HG03064 (cell line): Measurements from ENCODE around the gene CHCHD6.

Source experiments
- ATAC-seq: cut with Tn5 transposase; IDR thresholded peaks from one replicate; pipeline ENCODE4 v1.9.1; 2021; ENCODE audit warnings: low read depth; ENCODE audit not compliant: unreplicated experiment

The CHCHD6 gene

GRCh38 chr3:127000761-127001160 is 296.7 kb downstream of the CHCHD6 start:
- no peak for ATAC-seq

GRCh38 chr3:127001486-127002194 is 297.6 kb downstream of the CHCHD6 start:
- ATAC-seq: no peak

- no peak for ATAC-seq
These were observed 298.4 kb downstream of the CHCHD6 start for GRCh38 chr3:127002195-127003174.

DNA sequence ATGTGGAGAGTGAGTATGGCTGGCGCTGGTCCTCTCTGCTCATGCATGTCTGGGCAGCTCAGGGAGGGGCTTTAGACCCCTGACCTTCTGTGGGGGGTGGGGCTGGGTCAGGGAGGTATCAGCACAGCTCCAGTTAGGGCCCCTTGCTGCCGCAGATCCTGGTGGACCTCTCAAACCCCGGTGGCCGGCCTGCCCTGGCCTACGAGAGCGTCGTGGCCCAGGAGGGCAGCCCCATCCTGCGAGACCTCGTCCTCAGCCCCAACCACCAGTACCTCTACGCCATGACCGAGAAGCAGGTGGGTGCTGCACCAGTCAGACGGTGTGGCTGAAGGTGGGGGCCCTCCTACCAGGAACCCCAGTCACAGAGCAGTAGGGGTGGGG is 299.1 kb downstream of the CHCHD6 start:
- ATAC-seq: no peak

DNA sequence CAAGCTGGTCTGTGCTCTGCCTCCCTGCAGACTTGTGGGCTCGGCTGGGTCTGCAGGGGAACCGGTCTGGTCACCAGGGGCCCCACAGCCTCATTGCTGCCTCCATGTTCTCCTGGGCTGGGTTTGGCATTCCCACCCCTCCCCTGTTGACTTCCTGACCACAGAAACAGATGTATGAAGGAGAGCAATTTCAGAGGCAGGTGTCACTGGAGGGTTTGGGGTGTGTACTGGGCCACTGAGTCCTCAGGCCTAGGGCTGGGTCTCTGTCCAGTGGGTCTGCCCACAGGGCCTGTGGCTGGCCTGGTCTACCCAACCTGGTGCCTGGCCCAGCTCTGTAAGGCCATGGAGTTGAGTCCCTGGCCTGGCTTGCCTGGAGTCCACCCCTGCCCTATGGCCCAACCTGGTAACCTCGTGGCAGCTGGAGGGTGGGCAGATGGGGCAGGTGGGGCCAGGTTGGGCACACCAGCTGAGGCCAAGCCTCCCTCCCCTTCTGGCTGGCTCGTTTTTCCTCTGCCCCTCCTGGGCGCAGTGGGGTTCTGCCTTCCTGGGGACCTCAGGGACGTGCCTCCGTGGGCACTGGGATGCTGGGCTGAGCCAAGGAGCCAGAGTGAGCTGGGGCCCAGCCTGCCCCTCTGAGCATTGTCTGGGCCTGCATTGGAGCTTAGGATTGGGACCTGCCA is 299.7 kb downstream of the CHCHD6 start:
- no peak for ATAC-seq

DNA sequence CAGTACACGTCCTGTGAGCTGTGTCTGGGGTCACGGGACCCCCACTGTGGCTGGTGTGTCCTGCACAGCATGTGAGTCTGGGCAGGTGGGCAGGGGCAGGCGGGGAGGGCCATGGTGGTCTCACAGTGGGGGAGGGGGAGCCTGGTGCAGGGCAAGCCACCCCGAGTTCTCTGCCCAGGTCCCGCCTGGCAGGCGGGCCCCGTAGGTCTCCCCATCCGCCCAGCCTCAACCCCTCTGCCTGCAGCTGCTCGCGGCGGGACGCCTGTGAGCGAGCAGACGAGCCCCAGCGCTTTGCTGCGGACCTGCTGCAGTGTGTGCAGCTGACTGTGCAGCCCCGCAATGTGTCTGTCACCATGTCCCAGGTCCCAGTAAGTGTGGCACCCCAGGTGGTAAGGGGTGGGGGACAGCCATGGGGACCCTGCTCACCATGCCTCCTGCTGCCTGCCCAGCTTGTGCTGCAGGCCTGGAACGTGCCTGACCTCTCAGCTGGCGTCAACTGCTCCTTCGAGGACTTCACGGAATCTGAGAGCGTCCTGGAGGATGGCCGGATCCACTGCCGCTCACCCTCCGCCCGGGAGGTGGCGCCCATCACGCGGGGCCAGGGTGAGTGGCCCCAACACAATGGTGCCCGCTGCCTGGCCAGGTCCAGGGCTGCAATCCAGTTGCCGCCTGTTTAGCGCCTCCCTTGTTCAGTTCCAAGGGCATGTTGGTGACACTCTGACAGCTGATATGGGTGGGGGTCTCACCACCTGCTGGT is 300.8 kb downstream of the CHCHD6 start:
- ATAC-seq: no peak

GRCh38 chr3:127005864-127006500 is 301.9 kb downstream of the CHCHD6 start:
- ATAC-seq: no peak

GRCh38 chr3:127006781-127007436 is 302.9 kb downstream of the CHCHD6 start:
- ATAC-seq: no peak

DNA sequence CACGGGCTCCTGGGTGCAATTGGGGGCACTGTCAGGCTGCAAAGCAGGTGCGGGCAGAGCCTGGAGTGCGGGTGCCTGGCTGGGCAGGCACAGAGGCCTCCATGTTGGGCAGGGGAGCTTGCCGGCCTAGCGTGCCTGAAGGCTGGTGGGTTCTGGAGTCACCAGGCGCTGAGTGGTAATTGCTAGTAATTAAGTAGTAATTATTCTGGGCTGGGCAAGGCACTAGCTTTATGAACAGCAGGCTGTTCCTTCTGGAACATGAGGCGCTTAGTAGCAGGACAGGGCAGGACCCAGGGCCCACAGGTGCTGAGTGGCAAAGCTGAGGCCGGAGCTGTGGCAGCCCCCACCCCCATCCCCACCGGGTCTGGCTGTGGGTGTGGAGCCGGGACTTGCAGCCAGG is 304.2 kb downstream of the CHCHD6 start:
- no peak for ATAC-seq

GRCh38 chr3:127009531-127009930 is 305.5 kb downstream of the CHCHD6 start:
- ATAC-seq: no peak
